Hepatocyte (in vitro differentiated cells): ENCODE measurements around the gene FBXW5. TPM values are rescaled to one million over a fixed set of nuclear protein-coding genes. Genes with fewer than 3 reads are reported as not detected.

Experiments
- DNase-seq: peaks from one replicate; pipeline ENCODE4 v3.0.0-alpha.2; 2016; ENCODE audit warnings: low spot score
- H2AFZ ChIP-seq: fragments of 200-600 bp; sonication (generic); 2 replicates; pipeline ENCODE4 v1.6.0; 2016; ENCODE audit warnings: antibody characterized with exemption, mild to moderate bottlenecking
- H3K27ac ChIP-seq: fragments of 200-600 bp; sonication (generic); 2 replicates; pipeline ENCODE4 v1.5.1; 2016; ENCODE audit warnings: mild to moderate bottlenecking
- H3K27me3 ChIP-seq: fragments of 200-600 bp; sonication (generic); 2 replicates; pipeline ENCODE4 v1.6.1; 2016
- H3K36me3 ChIP-seq: fragments of 200-600 bp; sonication (generic); replicated peaks from 2 replicates; pipeline ENCODE4 v1.5.1; 2016; ENCODE audit warnings: low read depth; ENCODE audit not compliant: insufficient read depth
- H3K4me1 ChIP-seq: fragments of 200-600 bp; sonication (generic); 2 replicates; pipeline ENCODE4 v1.5.1; 2016; ENCODE audit warnings: mild to moderate bottlenecking, moderate library complexity; ENCODE audit not compliant: insufficient read depth
- H3K4me2 ChIP-seq: fragments of 200-600 bp; sonication (generic); 2 replicates; pipeline ENCODE4 v1.6.0; 2016
- H3K4me3 ChIP-seq: fragments of 200-600 bp; sonication (generic); 2 replicates; pipeline ENCODE4 v1.5.1; 2016; ENCODE audit warnings: mild to moderate bottlenecking
- H3K79me2 ChIP-seq: fragments of 200-600 bp; sonication (generic); 2 replicates; pipeline ENCODE4 v1.6.0; 2017; ENCODE audit warnings: mild to moderate bottlenecking
- H3K9me2 ChIP-seq: fragments of 200-600 bp; sonication (generic); replicated peaks from 2 replicates; pipeline ENCODE4 v1.6.0; 2017; ENCODE audit warnings: mild to moderate bottlenecking; ENCODE audit not compliant: insufficient read depth
- H3K9me3 ChIP-seq: fragments of 200-600 bp; sonication (generic); 2 replicates; pipeline ENCODE4 v1.5.1; 2016; ENCODE audit warnings: low read depth, mild to moderate bottlenecking
- H4K20me1 ChIP-seq: fragments of 200-600 bp; sonication (generic); 2 replicates; pipeline ENCODE4 v1.6.0; 2016; ENCODE audit warnings: mild to moderate bottlenecking; ENCODE audit not compliant: insufficient read depth, poor library complexity, severe bottlenecking
- CTCF ChIP-seq: fragments of 200-600 bp; sonication (generic); IDR thresholded peaks from 2 replicates; pipeline ENCODE4 v1.5.1; 2016; ENCODE audit warnings: antibody characterized with exemption, mild to moderate bottlenecking; ENCODE audit not compliant: poor library complexity
- EZH2 ChIP-seq: fragments of 200-600 bp; sonication (generic); IDR thresholded peaks from 2 replicates; pipeline ENCODE4 v1.6.1; 2016; ENCODE audit warnings: antibody characterized with exemption, mild to moderate bottlenecking, borderline replicate concordance
- EZH2phosphoT487 ChIP-seq: fragments of 200-600 bp; sonication (generic); IDR thresholded peaks from one replicate; pipeline ENCODE4 v1.6.1; 2018; ENCODE audit warnings: antibody characterized with exemption, mild to moderate bottlenecking, low read depth, moderate library complexity; ENCODE audit not compliant: unreplicated experiment, severe bottlenecking
- WGBS: methylation state at CpG from one replicate; pipeline ENCODE4 v1.1.6; 2016; ENCODE audit warnings: low lambda C conversion rate; ENCODE audit errors: missing lambda C conversion rate; 5-methylcytosine and 5-hydroxymethylcytosine counted together
- polyA plus RNA-seq: library from polyadenylated mRNA; unstranded; fragments of >200 nt; fragmentation: Nextera tagmentation; extraction: Ambion mirVana; gene quantifications from 2 replicates; pipeline ENCODE4 v1.2.1, GENCODE V29; 2016
- total RNA-seq: library from RNA; depleted of rRNA; stranded (reverse); fragments of >200 nt; gene quantifications from 2 replicates; pipeline ENCODE4 v1.2.3, GENCODE V29; 2014

The FBXW5 gene
- total and polyA plus RNA-seq, 2 experiments from 2014 or later: 141 to 172 TPM

DNA sequence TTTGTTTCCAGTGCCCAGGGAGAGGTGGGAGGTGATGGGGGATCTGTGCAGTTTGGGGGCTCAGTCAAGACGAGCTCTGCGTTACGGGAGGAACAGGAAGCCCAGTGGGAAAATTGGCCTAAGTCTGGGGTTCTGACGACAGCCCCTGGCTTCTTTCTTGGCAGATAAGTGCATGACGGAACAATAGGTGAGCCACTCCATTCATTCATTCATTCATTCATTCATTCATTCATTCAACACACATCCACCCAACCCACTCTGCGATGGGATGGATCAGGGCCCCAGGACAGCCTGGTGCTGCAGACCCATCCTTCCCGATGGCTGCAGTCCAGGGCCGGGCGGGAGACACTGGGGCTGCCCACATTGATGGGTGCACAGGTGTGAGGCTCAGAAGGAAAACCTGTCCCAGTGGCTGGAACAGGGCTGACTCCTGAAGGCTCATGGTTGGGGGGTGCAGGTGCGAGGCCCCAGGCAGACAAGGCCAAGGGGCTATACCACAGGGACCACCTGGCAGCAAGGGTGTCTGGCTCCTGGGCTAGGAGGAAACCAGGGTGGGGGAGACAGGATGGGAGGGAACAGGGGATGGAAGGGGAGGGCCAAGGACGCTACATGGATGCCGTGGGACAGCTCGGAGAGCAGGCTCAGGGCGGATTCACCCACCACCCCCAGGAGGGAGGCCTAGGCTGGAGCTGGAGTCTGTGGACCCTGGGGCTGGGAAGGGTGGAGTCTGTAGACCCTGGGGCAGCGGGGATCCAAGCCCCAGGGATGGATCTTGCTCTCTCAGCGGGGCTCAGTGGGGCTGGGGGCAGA lies 36.3 kb upstream of the FBXW5 start:
- Histone ChIP-seq H3K36me3 (no peaks in the 10 kb centered on the region), H3K27me3 (peaks cover 10% of the 10 kb centered on the region), H3K9me3 (no peaks in the 10 kb centered on the region), H3K4me1 (peaks cover 3% of the 10 kb centered on the region), H3K27ac (no peak overlapping the region), H3K9me2 (no peaks in the 10 kb centered on the region), H3K4me2 (no peak overlapping the region), H2AFZ (no peak overlapping the region), H4K20me1 (no peaks in the 10 kb centered on the region), H3K79me2 (no peaks in the 10 kb centered on the region), H3K4me3 (no peak overlapping the region)
- TF ChIP-seq EZH2: no peak
- TF ChIP-seq EZH2phosphoT487: no peak
- no peak for TF ChIP-seq CTCF
- no peak for DNase-seq
- WGBS: 92% methylated on average over 16 of the region's 16 CpGs

DNA sequence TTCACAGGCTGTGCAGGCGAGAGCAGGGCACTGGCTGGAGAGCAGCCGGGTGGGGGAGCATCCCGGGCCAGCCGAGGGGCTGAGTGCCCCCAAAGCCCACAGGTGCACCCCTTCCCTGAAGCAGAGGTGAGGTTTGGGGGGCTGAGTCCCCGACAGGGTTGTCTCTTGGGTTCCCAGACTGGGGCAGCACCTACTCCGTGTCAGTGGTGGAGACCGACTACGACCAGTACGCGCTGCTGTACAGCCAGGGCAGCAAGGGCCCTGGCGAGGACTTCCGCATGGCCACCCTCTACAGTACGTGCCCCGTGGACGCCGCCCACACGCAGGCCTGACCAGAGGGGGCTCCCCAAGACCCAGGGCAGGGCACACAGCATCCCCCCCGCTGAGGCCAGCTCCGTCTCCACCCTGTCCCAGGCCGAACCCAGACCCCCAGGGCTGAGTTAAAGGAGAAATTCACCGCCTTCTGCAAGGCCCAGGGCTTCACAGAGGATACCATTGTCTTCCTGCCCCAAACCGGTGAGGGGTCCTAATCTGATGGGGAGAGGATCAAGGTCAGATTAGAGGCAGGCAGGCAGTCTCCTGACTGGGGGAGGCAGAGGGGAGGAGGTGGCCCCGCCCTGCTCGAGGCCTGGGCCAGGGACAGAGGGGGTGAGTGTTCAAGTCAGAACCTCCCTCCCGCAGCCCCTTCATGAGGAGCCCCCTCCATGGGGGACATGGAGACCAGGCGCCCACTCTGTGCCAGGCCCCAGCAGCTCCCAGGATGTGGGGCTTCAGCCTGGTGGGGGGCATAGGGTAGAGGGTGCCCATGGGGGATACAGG lies 35.4 kb upstream of the FBXW5 start:
- no peak for TF ChIP-seq CTCF
- no peak for TF ChIP-seq EZH2
- TF ChIP-seq EZH2phosphoT487: no peak
- H3K27me3 ChIP-seq: peaks cover 2% of the 10 kb centered on the region
- H3K9me3 ChIP-seq: no peaks in the 10 kb centered on the region
- no peak overlapping the region for H2AFZ ChIP-seq
- WGBS: 88% methylated on average over 25 of the region's 26 CpGs
- H4K20me1 ChIP-seq: no peaks in the 10 kb centered on the region
- no peak overlapping the region for H3K27ac ChIP-seq
- no peak for DNase-seq
- H3K36me3 ChIP-seq: no peaks in the 10 kb centered on the region
- no peaks in the 10 kb centered on the region for H3K79me2 ChIP-seq
- H3K4me2 ChIP-seq: no peak overlapping the region
- no peak overlapping the region for H3K4me3 ChIP-seq
- H3K4me1 ChIP-seq: no peaks in the 10 kb centered on the region
- H3K9me2 ChIP-seq: no peaks in the 10 kb centered on the region

DNA sequence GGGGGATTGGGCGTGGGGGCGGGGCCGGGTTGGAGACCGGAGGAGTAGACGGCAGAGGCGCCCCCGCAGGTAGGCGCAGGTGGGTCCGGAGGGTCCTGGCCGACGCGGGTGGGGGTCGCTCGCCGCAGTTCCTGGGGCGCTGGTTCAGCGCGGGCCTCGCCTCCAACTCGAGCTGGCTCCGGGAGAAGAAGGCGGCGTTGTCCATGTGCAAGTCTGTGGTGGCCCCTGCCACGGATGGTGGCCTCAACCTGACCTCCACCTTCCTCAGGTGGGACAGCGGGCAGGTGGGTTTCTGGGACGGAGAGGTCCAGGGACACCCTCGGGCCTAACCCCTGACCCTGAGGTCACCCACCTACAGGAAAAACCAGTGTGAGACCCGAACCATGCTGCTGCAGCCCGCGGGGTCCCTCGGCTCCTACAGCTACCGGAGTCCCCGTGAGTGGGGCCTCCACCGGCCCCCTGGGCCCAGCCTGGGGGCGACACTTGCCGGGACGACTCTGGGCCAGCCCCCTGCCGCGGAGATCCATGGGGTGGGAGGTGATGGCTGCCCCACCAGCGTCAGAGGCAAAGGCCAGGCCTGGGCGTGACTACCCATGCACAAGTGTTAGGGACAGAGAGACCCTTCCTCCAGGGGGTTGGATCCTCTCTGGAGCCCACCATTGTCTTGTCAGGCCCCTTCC lies 34.5 kb upstream of the FBXW5 start:
- H3K4me2 ChIP-seq: no peak overlapping the region

More for the DNA sequence above, 34.5 kb upstream of the FBXW5 start:
- Histone ChIP-seq H3K79me2 (no peaks in the 10 kb centered on the region), H3K4me1 (no peaks in the 10 kb centered on the region), H2AFZ (no peak overlapping the region), H3K27me3 (no peaks in the 10 kb centered on the region), H3K9me3 (no peaks in the 10 kb centered on the region), H3K27ac (no peak overlapping the region), H3K36me3 (no peaks in the 10 kb centered on the region), H3K4me3 (no peak overlapping the region), H4K20me1 (no peaks in the 10 kb centered on the region), H3K9me2 (no peaks in the 10 kb centered on the region)
- DNase-seq: no peak
- TF ChIP-seq EZH2 (no peak), CTCF (no peak), EZH2phosphoT487 (no peak)
- 85% methylated on average over 21 of the region's 41 CpGs for WGBS
